HepG2 (cell line): ENCODE results near the gene ANKS1B. TPM values are rescaled to one million over a fixed set of nuclear protein-coding genes. Genes with fewer than 3 reads are reported as not detected.

Experiments used
- ATAC-seq: fragments of 200-7000 bp; cut with Tn5 transposase; 3 replicates; pipeline ENCODE4 v1.9.1; 2020; ENCODE audit warnings: mild to moderate bottlenecking, moderate library complexity
- BruUV-seq: library from RNA; stranded (reverse); fragments of 400-500 nt; replicated peaks from 2 replicates; lab custom pipeline; 2021; lab: Mats Ljungman, UMichigan
- CTCF ChIA-PET: fragments of 300-600 bp; formaldehyde crosslinking; extraction: SDS; loops from one replicate; lab custom pipeline; 2021; ENCODE audit warnings: low total read pairs, inconsistent platforms, low intra/inter-chr PET ratio; lab: Yijun Ruan, JAX
- POLR2A ChIA-PET: fragments of 350-600 bp; sonication (Branson Sonifier 250); formaldehyde crosslinking; loops from one replicate; lab custom pipeline; 2020; ENCODE audit warnings: antibody characterized with exemption, inconsistent platforms; lab: Yijun Ruan, JAX
- DNase-seq: peaks from one replicate; pipeline ENCODE4 v3.0.0-alpha.2; 2015; ENCODE audit warnings: low spot score
- FAIRE-seq: peaks from 3 replicates; lab custom pipeline; 2011; peaks lifted over from hg19 to GRCh38; lab: Jason Lieb, UNC
- H2AFZ ChIP-seq: one replicate; pipeline ENCODE4 v1.6.1; 2011; ENCODE audit warnings: low read length, inconsistent platforms
- H3K27ac ChIP-seq: fragments of 300-600 bp; 3 replicates; pipeline ENCODE4 v1.8.0; 2011; ENCODE audit warnings: mixed run types, mild to moderate bottlenecking, mixed read lengths, low read length, inconsistent platforms; ENCODE audit not compliant: insufficient read depth; ENCODE audit errors: extremely low read length
- H3K27me3 ChIP-seq, 2 experiments: fragments of 200-600 bp in 1 of 2; 2 replicates in 1 of 2; 3 replicates in 1 of 2; pipeline versions ENCODE4 v1.6.0 to v1.8.0; 2011; ENCODE audit warnings: low read length in 2 of 2, mild to moderate bottlenecking in 2 of 2, moderate library complexity in 2 of 2, inconsistent platforms in 1 of 2; ENCODE audit not compliant: insufficient read depth in 2 of 2, control insufficient read depth in 1 of 2
- H3K36me3 ChIP-seq, 2 experiments: fragments of 200-600 bp in 1 of 2; replicated peaks in 1 of 2; 2 replicates in 1 of 2; 3 replicates in 1 of 2; pipeline versions ENCODE4 v1.5.1 to v1.8.0; 2011; ENCODE audit warnings: low read length in 2 of 2, inconsistent platforms in 1 of 2; ENCODE audit not compliant: insufficient read depth in 2 of 2, control insufficient read depth in 1 of 2
- H3K4me1 ChIP-seq: 2 replicates; pipeline ENCODE4 v1.5.1; 2012; ENCODE audit warnings: low read length, inconsistent platforms; ENCODE audit not compliant: insufficient read depth
- H3K4me2 ChIP-seq: 2 replicates; pipeline ENCODE4 v1.6.0; 2011; ENCODE audit warnings: low read depth, low read length, inconsistent platforms
- H3K4me3 ChIP-seq, 3 experiments: fragments of 200-600 bp in 1 of 3; sonication (generic), shearing (Covaris generic) in 1 of 3; replicated peaks in 1 of 3; 2 replicates each; pipeline ENCODE4 v1.5.1; 2011 to 2016; ENCODE audit warnings: low read length in 3 of 3, inconsistent platforms in 2 of 3, low read depth in 2 of 3, mild to moderate bottlenecking in 2 of 3, control low read depth in 1 of 3, mixed read lengths in 1 of 3; ENCODE audit not compliant: insufficient read depth in 1 of 3
- H3K79me2 ChIP-seq: one replicate; pipeline ENCODE4 v1.6.1; 2011; ENCODE audit warnings: low read length, inconsistent platforms; ENCODE audit not compliant: insufficient read depth
- H3K9ac ChIP-seq: 2 replicates; pipeline ENCODE4 v1.6.0; 2011; ENCODE audit warnings: mild to moderate bottlenecking, low read depth, low read length, inconsistent platforms; ENCODE audit not compliant: insufficient read depth
- H3K9me3 ChIP-seq: 2 replicates; pipeline ENCODE4 v1.5.1; 2012; ENCODE audit warnings: mild to moderate bottlenecking, low read length
- H4K20me1 ChIP-seq: 2 replicates; pipeline ENCODE4 v1.6.0; 2011; ENCODE audit warnings: inconsistent platforms, mild to moderate bottlenecking, low read length, moderate library complexity; ENCODE audit not compliant: insufficient read depth
- ARNT ChIP-seq: fragments of 450-650 bp; IDR thresholded peaks from 2 replicates; pipeline ENCODE4 v1.6.1; 2017
- BATF2 ChIP-seq: sonication (generic); formaldehyde crosslinking; IDR thresholded peaks from 2 replicates; pipeline ENCODE4 v1.8.0; 2022; ENCODE audit warnings: mild to moderate bottlenecking, missing genetic modification reagents, moderate library complexity
- BCL6 ChIP-seq: IDR thresholded peaks from 2 replicates; pipeline ENCODE4 v1.6.1; 2016; ENCODE audit warnings: missing genetic modification reagents, missing compliant biosample characterization
- ELF3 ChIP-seq: IDR thresholded peaks from 2 replicates; pipeline ENCODE4 v1.6.1; 2016; ENCODE audit warnings: missing genetic modification reagents, missing compliant biosample characterization
- NFIC ChIP-seq: IDR thresholded peaks from 2 replicates; pipeline ENCODE4 v1.6.1; 2012; ENCODE audit warnings: mild to moderate bottlenecking, low read length, inconsistent platforms
- SKI ChIP-seq: fragments of 450-650 bp; IDR thresholded peaks from one replicate; pipeline ENCODE4 v1.6.1; 2018; ENCODE audit warnings: mild to moderate bottlenecking; ENCODE audit not compliant: partially characterized antibody
- SKIL ChIP-seq: sonication (generic); formaldehyde crosslinking; IDR thresholded peaks from 2 replicates; pipeline ENCODE4 v1.8.0; 2022; ENCODE audit warnings: missing genetic modification reagents, mild to moderate bottlenecking, moderate library complexity, borderline replicate concordance
- ZNF562 ChIP-seq: sonication (generic); formaldehyde crosslinking; IDR thresholded peaks from 2 replicates; pipeline ENCODE4 v1.8.0; 2022; ENCODE audit warnings: missing genetic modification reagents, borderline replicate concordance
- ZNF749 ChIP-seq: sonication (generic); formaldehyde crosslinking; IDR thresholded peaks from 2 replicates; pipeline ENCODE4 v1.8.0; 2022; ENCODE audit warnings: mild to moderate bottlenecking, missing genetic modification reagents, moderate library complexity, borderline replicate concordance
- WGBS: methylation state at CpG from one replicate; pipeline ENCODE4 v1.1.6; 2017; ENCODE audit warnings: low lambda C conversion rate; 5-methylcytosine and 5-hydroxymethylcytosine counted together
- in situ Hi-C: cut with HindIII; loops from 2 replicates; pipeline ENCODE4 v1.10.0; 2017; ENCODE audit warnings: low pct_unique_long_range_greater_than_20kb; ENCODE audit not compliant: extremely low pct_ligation_motif_present
- intact Hi-C: fragments of 100-400 bp; cut with micrococcal nuclease; formaldehyde crosslinking; loops from one replicate; pipeline ENCODE4 v1.10.0; 2022; ENCODE audit not compliant: unreplicated experiment
- polyA plus RNA-seq, 8 experiments: library from polyadenylated mRNA; depleted of rRNA in 3 of 8; stranded (reverse) in 7 of 8; unstranded in 1 of 8; fragments of >200 nt; fragmentation: Illumina TruSeq in 4 of 8; extraction: Trizol in 4 of 8; gene quantifications; 2 replicates each; pipeline versions ENCODE4 v1.2.1 to v1.2.3, GENCODE V29; 2011 to 2016; ENCODE audit warnings: low read depth in 4 of 8, missing spikeins in 1 of 8, mixed read lengths in 1 of 8; ENCODE audit not compliant: insufficient read depth in 1 of 8
- total RNA-seq, 5 experiments: library from RNA; depleted of rRNA; stranded (reverse); fragments of >200 nt; fragmentation: Illumina TruSeq; extraction: Trizol; gene quantifications; 2 replicates each; pipeline ENCODE4 v1.2.3, GENCODE V29; 2016; ENCODE audit warnings: low read depth in 1 of 5
- TF ChIP-seq, protein P1 (sequence below): IDR thresholded peaks from 2 replicates; pipeline ENCODE4 v1.6.1; 2016; ENCODE audit warnings: mild to moderate bottlenecking, missing biosample characterization, missing genetic modification reagents

The ANKS1B gene
- total and polyA plus RNA-seq, 2 of the 13 experiments (the other 11 are each of a cell fraction or from before 2014, with no cell fraction given): 0.15 TPM; not detected in 1

DNA sequence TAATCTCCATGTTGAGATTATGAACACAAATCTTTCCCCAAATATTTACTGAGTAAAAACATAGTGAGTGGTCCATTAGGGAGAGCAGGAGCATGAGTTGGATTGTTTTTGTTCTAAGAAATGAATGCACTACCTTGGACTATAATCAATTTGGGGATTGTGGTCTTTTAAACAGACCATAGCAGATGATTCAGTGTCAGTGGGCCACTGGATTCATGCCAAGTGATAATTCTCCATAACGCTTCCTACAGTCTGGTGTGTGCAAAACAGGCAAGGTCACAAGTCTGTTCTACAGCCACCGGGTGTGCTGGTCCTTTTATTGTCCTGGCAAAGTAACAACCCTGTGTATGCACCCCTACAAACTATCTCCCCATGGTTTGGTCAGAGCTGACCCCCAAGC, 1073.3 kb downstream of the ANKS1B start:
- no peak overlapping the region for H2AFZ ChIP-seq
- no peaks in the 10 kb centered on the region for H3K79me2 ChIP-seq
- no peaks in the 10 kb centered on the region for H3K27me3 ChIP-seq
- ChIA-PET POLR2A (no interaction called here), CTCF (no interaction called here)
- H3K9ac ChIP-seq: no peak overlapping the region
- in situ Hi-C loops: no loop called here
- no peaks in the 10 kb centered on the region for H3K9me3 ChIP-seq
- no peaks in the 10 kb centered on the region for H4K20me1 ChIP-seq
- DNase-seq: no peak
- intact Hi-C loops: no loop called here
- TF ChIP-seq ELF3 (CRISPR knock-in tag): no peak
- no peak for TF ChIP-seq ZNF562
- no peak for TF ChIP-seq SKI
- TF ChIP-seq ARNT: no peak
- no peak for TF ChIP-seq ZNF749 (CRISPR knock-in tag)
- TF ChIP-seq SKIL (CRISPR knock-in tag): no peak
- WGBS: 0% methylated on average over 2 of the region's 2 CpGs
- no peak overlapping the region for H3K4me2 ChIP-seq
- no TSS peak for BruUV-seq
- no peaks in the 10 kb centered on the region for H3K36me3 ChIP-seq
- no peak for FAIRE-seq
- H3K4me1 ChIP-seq: no peaks in the 10 kb centered on the region
- no peak overlapping the region for H3K27ac ChIP-seq
- no peak for ATAC-seq
- no peak overlapping the region for H3K4me3 ChIP-seq

DNA sequence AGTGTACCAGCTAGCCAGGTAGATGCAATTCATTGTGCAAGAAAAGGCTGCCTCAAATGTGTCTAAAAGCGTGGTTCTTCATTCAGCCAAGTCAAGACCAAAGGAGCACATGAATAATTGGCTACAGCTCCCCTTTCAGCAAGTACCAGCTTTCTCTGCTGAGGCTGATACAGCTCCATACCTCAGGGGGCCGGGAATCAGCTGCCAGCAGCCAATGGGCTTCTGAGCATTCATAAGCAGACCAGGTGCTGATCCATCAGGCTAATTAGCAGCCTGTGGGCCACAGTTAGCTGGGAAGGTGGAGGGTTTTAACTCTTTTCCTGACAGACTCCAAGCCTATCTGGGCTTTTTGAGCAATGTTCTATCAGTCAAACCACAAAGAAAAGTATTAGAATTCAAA, 1075.0 kb downstream of the ANKS1B start:
- FAIRE-seq (no peak), DNase-seq (no peak), ATAC-seq (no peak)
- Histone ChIP-seq H3K9me3 (no peaks in the 10 kb centered on the region), H3K4me2 (no peak overlapping the region), H3K27ac (no peak overlapping the region), H3K27me3 (no peaks in the 10 kb centered on the region), H4K20me1 (no peaks in the 10 kb centered on the region), H3K4me3 (no peak overlapping the region), H2AFZ (no peak overlapping the region), H3K79me2 (no peaks in the 10 kb centered on the region), H3K4me1 (no peaks in the 10 kb centered on the region), H3K36me3 (no peaks in the 10 kb centered on the region), H3K9ac (no peak overlapping the region)
- TF ChIP-seq BCL6 (CRISPR knock-in tag) (no peak), NFIC (no peak), BATF2 (CRISPR knock-in tag) (no peak)
- TF ChIP-seq, protein P1, sequence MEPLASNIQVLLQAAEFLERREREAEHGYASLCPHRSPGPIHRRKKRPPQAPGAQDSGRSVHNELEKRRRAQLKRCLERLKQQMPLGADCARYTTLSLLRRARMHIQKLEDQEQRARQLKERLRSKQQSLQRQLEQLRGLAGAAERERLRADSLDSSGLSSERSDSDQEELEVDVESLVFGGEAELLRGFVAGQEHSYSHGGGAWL (CRISPR knock-in tag): no peak
- in situ Hi-C loops: no loop called here
- POLR2A ChIA-PET: no interaction called here
- 25% methylated on average over 1 of the region's 2 CpGs for WGBS
- intact Hi-C loops: no loop called here
- BruUV-seq: no TSS peak
- CTCF ChIA-PET: no interaction called here
